Mesothelial cell of epicardium (in vitro differentiated cells): ENCODE results near the gene CENPB. TPM values are rescaled to one million over a fixed set of nuclear protein-coding genes. Genes with fewer than 3 reads are reported as not detected.

ENCODE experiments used
- total RNA-seq: library from RNA; stranded (reverse); gene quantifications from 3 replicates; pipeline ENCODE4 v1.2.1, GENCODE V29; 2021

CENPB gene
- total RNA-seq, 1 donor from 2014 or later: 63.0 TPM

Other genes with a start within 250 kb of the CENPB start
- gene GFRA4, start 123.3 kb downstream of the CENPB start, total RNA-seq: not detected in 3 replicates
- 83.0 to 91.1 TPM (median 87.4 TPM) in 3 replicates for gene ADAM33, start 104.7 kb downstream of the CENPB start, total RNA-seq
- 0.04 TPM in 1 of 3 replicates, not detected in the others for gene SIGLEC1, start 74.1 kb downstream of the CENPB start, total RNA-seq
- gene HSPA12B, start 54.1 kb downstream of the CENPB start, total RNA-seq: 11.5 to 13.0 TPM (median 12.0 TPM) in 3 replicates
- gene ADISSP, start 19.0 kb downstream of the CENPB start, total RNA-seq: 24.3 to 26.5 TPM (median 24.9 TPM) in 3 replicates
- 0.27 to 0.40 TPM (median 0.34 TPM) in 3 replicates for gene SPEF1, start 5.3 kb downstream of the CENPB start, total RNA-seq
- 29.4 to 33.9 TPM (median 29.6 TPM) in 3 replicates for gene CDC25B, start 9.6 kb upstream of the CENPB start, total RNA-seq
- gene AP5S1, start 33.8 kb upstream of the CENPB start, total RNA-seq: 13.8 to 14.5 TPM (median 14.0 TPM) in 3 replicates
- gene MAVS, start 60.1 kb upstream of the CENPB start, total RNA-seq: 37.1 to 38.3 TPM (median 37.3 TPM) in 3 replicates
- 48.3 to 52.5 TPM (median 48.7 TPM) in 3 replicates for gene PANK2, start 102.6 kb upstream of the CENPB start, total RNA-seq
- 45.5 to 50.6 TPM (median 47.0 TPM) in 3 replicates for gene RNF24, start 228.8 kb upstream of the CENPB start, total RNA-seq